SK-N-SH (cell line): ENCODE measurements around the gene NEURL1. TPM values are rescaled to one million over a fixed set of nuclear protein-coding genes. Genes with fewer than 3 reads are reported as not detected.

ENCODE experiments used
- CTCF ChIA-PET: fragments of 300-600, 350-600 bp; formaldehyde crosslinking; extraction: SDS; loops from one replicate; lab custom pipeline; 2021; lab: Yijun Ruan, JAX
- POLR2A ChIA-PET: fragments of 350-600 bp; sonication (Branson Sonifier 250); formaldehyde crosslinking; extraction: SDS; loops from one replicate; lab custom pipeline; 2020; ENCODE audit warnings: antibody characterized with exemption, inconsistent platforms; lab: Yijun Ruan, JAX
- DNase-seq: peaks from one replicate; pipeline ENCODE4 v3.0.0; 2012
- H2AFZ ChIP-seq: fragments of 200-600 bp; sonication (generic); 2 replicates; pipeline ENCODE4 v1.8.1; 2016; ENCODE audit warnings: antibody characterized with exemption, mild to moderate bottlenecking, low read depth
- H3F3A ChIP-seq: fragments of 200-600 bp; sonication (generic); replicated peaks from 2 replicates; pipeline ENCODE3; 2016; ENCODE audit warnings: antibody characterized with exemption, mild to moderate bottlenecking; ENCODE audit not compliant: insufficient read depth
- H3K27ac ChIP-seq, 2 experiments: fragments of 200-500 bp in 1 of 2; fragments of 200-600 bp in 1 of 2; sonication (Bioruptor generic) in 1 of 2; sonication (generic), shearing (Covaris generic) in 1 of 2; 2 replicates each; pipeline versions ENCODE4 v1.5.1 to v1.6.1; 2014 to 2016; ENCODE audit warnings: low read depth in 2 of 2, inconsistent platforms in 1 of 2, low read length in 1 of 2, mild to moderate bottlenecking in 1 of 2, mixed read lengths in 1 of 2
- H3K27me3 ChIP-seq: fragments of 200-600 bp; sonication (generic), shearing (Covaris generic); 2 replicates; pipeline ENCODE4 v1.6.1; 2016; ENCODE audit warnings: mixed run types; ENCODE audit not compliant: insufficient read depth
- H3K36me3 ChIP-seq, 2 experiments: fragments of 200-500 bp in 1 of 2; fragments of 200-600 bp in 1 of 2; sonication (Bioruptor generic) in 1 of 2; sonication (generic) in 1 of 2; replicated peaks in 1 of 2; 2 replicates each; pipeline versions ENCODE3 to v1.5.1; 2014 to 2016; ENCODE audit warnings: low read length in 1 of 2, mild to moderate bottlenecking in 1 of 2; ENCODE audit not compliant: insufficient read depth in 2 of 2, control insufficient read depth in 1 of 2
- H3K4me1 ChIP-seq, 2 experiments: fragments of 200-500 bp in 1 of 2; fragments of 200-600 bp in 1 of 2; sonication (Bioruptor generic) in 1 of 2; sonication (generic), shearing (Covaris generic) in 1 of 2; 2 replicates each; pipeline versions ENCODE4 v1.5.1 to v1.6.1; 2014 to 2016; ENCODE audit warnings: low read depth in 1 of 2, low read length in 1 of 2, mixed run types in 1 of 2; ENCODE audit not compliant: insufficient read depth in 2 of 2, control insufficient read depth in 1 of 2
- H3K4me2 ChIP-seq: fragments of 200-600 bp; sonication (generic), shearing (Covaris generic); 2 replicates; pipeline ENCODE4 v1.6.1; 2017; ENCODE audit warnings: mixed run types
- H3K4me3 ChIP-seq, 2 experiments: fragments of 200-500 bp in 1 of 2; fragments of 200-600 bp in 1 of 2; sonication (Bioruptor generic) in 1 of 2; sonication (generic), shearing (Covaris generic) in 1 of 2; 2 replicates each; pipeline versions ENCODE4 v1.5.1 to v1.8.1; 2014 to 2016; ENCODE audit warnings: low read depth in 2 of 2, inconsistent platforms in 1 of 2, low read length in 1 of 2, mild to moderate bottlenecking in 1 of 2, mixed read lengths in 1 of 2, moderate library complexity in 1 of 2
- H3K79me2 ChIP-seq: fragments of 200-600 bp; sonication (generic); 2 replicates; pipeline ENCODE4 v1.8.1; 2017; ENCODE audit warnings: mild to moderate bottlenecking; ENCODE audit not compliant: insufficient read depth
- H3K9ac ChIP-seq: fragments of 200-600 bp; sonication (generic); 2 replicates; pipeline ENCODE4 v1.6.1; 2017; ENCODE audit warnings: mixed run types
- H3K9me2 ChIP-seq: fragments of 200-600 bp; sonication (generic); 2 replicates; pipeline ENCODE4 v1.6.1; 2017; ENCODE audit warnings: mixed run types
- H3K9me3 ChIP-seq: fragments of 200-600 bp; sonication (generic); 2 replicates; pipeline ENCODE4 v1.6.1; 2017; ENCODE audit warnings: mixed run types, mild to moderate bottlenecking, moderate library complexity
- H4K20me1 ChIP-seq: fragments of 200-600 bp; sonication (generic); 2 replicates; pipeline ENCODE4 v1.6.1; 2017; ENCODE audit warnings: mild to moderate bottlenecking, mixed run types; ENCODE audit not compliant: insufficient read depth
- CHD2 ChIP-seq: fragments of 150-350 bp; IDR thresholded peaks from 2 replicates; pipeline ENCODE4 v1.6.1; 2018; ENCODE audit warnings: low read length; ENCODE audit not compliant: partially characterized antibody
- ELF1 ChIP-seq: IDR thresholded peaks from 2 replicates; pipeline ENCODE4 v1.4.0; 2012
- GABPA ChIP-seq: IDR thresholded peaks from 2 replicates; pipeline ENCODE4 v1.4.0; 2012; ENCODE audit warnings: low read depth, mild to moderate bottlenecking
- NFIC ChIP-seq: IDR thresholded peaks from 2 replicates; pipeline ENCODE4 v1.4.0; 2012; ENCODE audit warnings: borderline replicate concordance
- NRF1 ChIP-seq: IDR thresholded peaks from 2 replicates; pipeline ENCODE4 v1.6.1; 2012; ENCODE audit warnings: low read depth, mild to moderate bottlenecking, low read length
- RFX5 ChIP-seq: IDR thresholded peaks from 2 replicates; pipeline ENCODE4 v1.6.1; 2012; ENCODE audit warnings: mild to moderate bottlenecking, improper control_type of control experiment, low read length
- TCF12 ChIP-seq: IDR thresholded peaks from 2 replicates; pipeline ENCODE4 v1.4.0; 2012
- TEAD4 ChIP-seq: IDR thresholded peaks from 2 replicates; pipeline ENCODE4 v1.4.0; 2012; ENCODE audit warnings: mild to moderate bottlenecking, borderline replicate concordance; ENCODE audit not compliant: insufficient read depth
- WGBS: methylation state at CpG from one replicate; pipeline ENCODE4 v1.1.6; 2017; ENCODE audit warnings: low lambda C conversion rate; 5-methylcytosine and 5-hydroxymethylcytosine counted together
- polyA plus RNA-seq, 3 experiments: library from polyadenylated mRNA; depleted of rRNA; stranded (reverse); fragments of >200 nt; gene quantifications; 2 replicates each; pipeline ENCODE4 v1.2.3, GENCODE V29; 2012
- TF ChIP-seq, protein P1 (sequence below): IDR thresholded peaks from 2 replicates; pipeline ENCODE4 v1.6.1; 2012; ENCODE audit warnings: mild to moderate bottlenecking, low read depth, low read length, moderate library complexity
- TF ChIP-seq, protein P2 (sequence below): fragments of 200-600 bp; sonication (generic); IDR thresholded peaks from 2 replicates; pipeline ENCODE4 v1.6.1; 2017; ENCODE audit warnings: antibody characterized with exemption, mild to moderate bottlenecking, moderate library complexity
- TF ChIP-seq, protein P3 (sequence below): IDR thresholded peaks from 2 replicates; pipeline ENCODE4 v1.4.0; 2012; ENCODE audit warnings: low read depth

NEURL1 gene
- polyA plus RNA-seq, 1 of the 3 experiments (the other 2 are of a cell fraction): 0.05 TPM

DNA sequence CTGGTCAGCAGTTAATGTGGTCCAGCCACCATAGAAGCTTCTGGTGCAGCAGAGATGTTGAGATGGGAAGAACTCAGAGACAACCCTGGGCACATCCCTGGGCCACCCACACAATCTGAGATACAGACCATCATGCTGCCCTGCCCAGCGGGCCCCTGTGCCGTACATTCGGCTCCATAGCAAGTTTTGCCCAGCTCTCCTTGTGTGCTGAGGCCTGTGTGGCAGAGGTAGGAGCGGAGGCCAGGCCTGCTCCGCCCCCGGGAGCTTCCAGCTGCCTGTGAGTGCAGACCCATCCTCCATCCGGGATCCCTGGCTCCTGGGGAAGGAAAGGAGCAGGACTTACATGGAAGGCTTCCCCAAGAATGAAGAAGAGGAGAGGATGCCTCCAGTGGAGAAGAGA is 140.3 kb downstream of the NEURL1 start (continued):
- TF ChIP-seq, protein P1, sequence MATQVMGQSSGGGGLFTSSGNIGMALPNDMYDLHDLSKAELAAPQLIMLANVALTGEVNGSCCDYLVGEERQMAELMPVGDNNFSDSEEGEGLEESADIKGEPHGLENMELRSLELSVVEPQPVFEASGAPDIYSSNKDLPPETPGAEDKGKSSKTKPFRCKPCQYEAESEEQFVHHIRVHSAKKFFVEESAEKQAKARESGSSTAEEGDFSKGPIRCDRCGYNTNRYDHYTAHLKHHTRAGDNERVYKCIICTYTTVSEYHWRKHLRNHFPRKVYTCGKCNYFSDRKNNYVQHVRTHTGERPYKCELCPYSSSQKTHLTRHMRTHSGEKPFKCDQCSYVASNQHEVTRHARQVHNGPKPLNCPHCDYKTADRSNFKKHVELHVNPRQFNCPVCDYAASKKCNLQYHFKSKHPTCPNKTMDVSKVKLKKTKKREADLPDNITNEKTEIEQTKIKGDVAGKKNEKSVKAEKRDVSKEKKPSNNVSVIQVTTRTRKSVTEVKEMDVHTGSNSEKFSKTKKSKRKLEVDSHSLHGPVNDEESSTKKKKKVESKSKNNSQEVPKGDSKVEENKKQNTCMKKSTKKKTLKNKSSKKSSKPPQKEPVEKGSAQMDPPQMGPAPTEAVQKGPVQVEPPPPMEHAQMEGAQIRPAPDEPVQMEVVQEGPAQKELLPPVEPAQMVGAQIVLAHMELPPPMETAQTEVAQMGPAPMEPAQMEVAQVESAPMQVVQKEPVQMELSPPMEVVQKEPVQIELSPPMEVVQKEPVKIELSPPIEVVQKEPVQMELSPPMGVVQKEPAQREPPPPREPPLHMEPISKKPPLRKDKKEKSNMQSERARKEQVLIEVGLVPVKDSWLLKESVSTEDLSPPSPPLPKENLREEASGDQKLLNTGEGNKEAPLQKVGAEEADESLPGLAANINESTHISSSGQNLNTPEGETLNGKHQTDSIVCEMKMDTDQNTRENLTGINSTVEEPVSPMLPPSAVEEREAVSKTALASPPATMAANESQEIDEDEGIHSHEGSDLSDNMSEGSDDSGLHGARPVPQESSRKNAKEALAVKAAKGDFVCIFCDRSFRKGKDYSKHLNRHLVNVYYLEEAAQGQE: no peak
- TF ChIP-seq, protein P2, sequence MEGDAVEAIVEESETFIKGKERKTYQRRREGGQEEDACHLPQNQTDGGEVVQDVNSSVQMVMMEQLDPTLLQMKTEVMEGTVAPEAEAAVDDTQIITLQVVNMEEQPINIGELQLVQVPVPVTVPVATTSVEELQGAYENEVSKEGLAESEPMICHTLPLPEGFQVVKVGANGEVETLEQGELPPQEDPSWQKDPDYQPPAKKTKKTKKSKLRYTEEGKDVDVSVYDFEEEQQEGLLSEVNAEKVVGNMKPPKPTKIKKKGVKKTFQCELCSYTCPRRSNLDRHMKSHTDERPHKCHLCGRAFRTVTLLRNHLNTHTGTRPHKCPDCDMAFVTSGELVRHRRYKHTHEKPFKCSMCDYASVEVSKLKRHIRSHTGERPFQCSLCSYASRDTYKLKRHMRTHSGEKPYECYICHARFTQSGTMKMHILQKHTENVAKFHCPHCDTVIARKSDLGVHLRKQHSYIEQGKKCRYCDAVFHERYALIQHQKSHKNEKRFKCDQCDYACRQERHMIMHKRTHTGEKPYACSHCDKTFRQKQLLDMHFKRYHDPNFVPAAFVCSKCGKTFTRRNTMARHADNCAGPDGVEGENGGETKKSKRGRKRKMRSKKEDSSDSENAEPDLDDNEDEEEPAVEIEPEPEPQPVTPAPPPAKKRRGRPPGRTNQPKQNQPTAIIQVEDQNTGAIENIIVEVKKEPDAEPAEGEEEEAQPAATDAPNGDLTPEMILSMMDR: no peak
- TF ChIP-seq TEAD4 (no peak), TCF12 (no peak), NFIC (no peak)
- TF ChIP-seq, all 33 proteins: peak for 0

DNA sequence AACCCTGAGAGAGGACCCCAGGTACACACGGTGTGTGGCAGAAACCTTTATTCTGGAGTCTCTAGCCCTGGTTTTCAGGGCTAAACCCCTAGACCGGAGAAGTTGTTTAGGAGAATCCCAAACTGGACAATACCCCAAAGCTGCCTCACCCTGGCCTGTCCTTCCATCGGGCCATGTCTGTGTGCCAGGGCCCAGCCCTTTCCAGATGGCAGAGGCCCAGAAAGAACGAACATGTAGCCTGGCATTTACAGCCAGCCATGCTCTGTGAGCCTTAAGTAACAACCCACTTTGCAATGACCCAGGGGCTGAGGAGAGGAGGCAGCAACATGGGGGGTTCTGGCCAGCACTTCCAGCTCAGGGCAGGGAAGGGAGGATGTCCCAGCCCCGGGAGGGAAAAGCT is 142.1 kb downstream of the NEURL1 start:
- H3K79me2 ChIP-seq: no peaks in the 10 kb centered on the region
- no peak overlapping the region for H3K4me3 ChIP-seq
- DNase-seq: no peak
- H3F3A ChIP-seq: no peaks in the 10 kb centered on the region
- H3K4me1 ChIP-seq: peaks cover 0 to 52% of the 10 kb centered on the region in 2 experiments; a peak in 1 of 4 replicates
- TF ChIP-seq RFX5 (no peak), GABPA (no peak), ELF1 (no peak), CHD2 (no peak), NRF1 (no peak)
- TF ChIP-seq, protein P3, sequence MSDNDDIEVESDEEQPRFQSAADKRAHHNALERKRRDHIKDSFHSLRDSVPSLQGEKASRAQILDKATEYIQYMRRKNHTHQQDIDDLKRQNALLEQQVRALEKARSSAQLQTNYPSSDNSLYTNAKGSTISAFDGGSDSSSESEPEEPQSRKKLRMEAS: no peak
- no peaks in the 10 kb centered on the region for H3K36me3 ChIP-seq
- ChIA-PET POLR2A (no interaction called here), CTCF (interaction anchor here (1.3 to 3.1 kb wide), 4 partner anchors 30 to 70 kb away, joined by 3 to 8 read pairs (median 4); no protein-coding TSS in a partner anchor)
- no peak overlapping the region for H3K9ac ChIP-seq
- H3K4me2 ChIP-seq: no peak overlapping the region
- H3K27me3 ChIP-seq: no peaks in the 10 kb centered on the region
- peak overlapping the region in 1 of 2 experiments; percentile 58; a peak in 1 of 4 replicates for H3K27ac ChIP-seq
- 73% methylated on average over 4 of the region's 5 CpGs for WGBS
- no peaks in the 10 kb centered on the region for H3K9me3 ChIP-seq
- H2AFZ ChIP-seq: no peak overlapping the region
- no peaks in the 10 kb centered on the region for H4K20me1 ChIP-seq
- H3K9me2 ChIP-seq: no peaks in the 10 kb centered on the region
